H1 (cell line): Measurements from ENCODE around the gene POLN. TPM values are rescaled to one million over a fixed set of nuclear protein-coding genes. Genes with fewer than 3 reads are reported as not detected.

Experiments used
- BRCA1 ChIP-seq: IDR thresholded peaks from 2 replicates; pipeline ENCODE4 v1.6.1; 2012; ENCODE audit warnings: low read depth, low read length, improper control_type of control experiment
- CHD7 ChIP-seq: fragments of 300-600 bp; sonication (generic); IDR thresholded peaks from 2 replicates; pipeline ENCODE4 v1.7.1; 2012; ENCODE audit warnings: low read length, moderate library complexity, mild to moderate bottlenecking, inconsistent platforms; ENCODE audit not compliant: insufficient replicate concordance
- CTCF ChIP-seq, 3 experiments: IDR thresholded peaks; 1 replicate in 2 of 3; 2 replicates in 1 of 3; pipeline versions ENCODE4 v1.5.1 to v1.6.1; 2011; ENCODE audit warnings: low read length in 3 of 3, mild to moderate bottlenecking in 3 of 3, inconsistent platforms in 2 of 3, low read depth in 1 of 3, moderate library complexity in 1 of 3; ENCODE audit not compliant: insufficient read depth in 1 of 3; ENCODE audit errors: control extremely low read depth in 1 of 3
- KDM5A ChIP-seq: fragments of 200-600 bp; IDR thresholded peaks from 2 replicates; pipeline ENCODE4 v1.7.1; 2012; ENCODE audit warnings: mild to moderate bottlenecking, low read length, inconsistent platforms, mixed read lengths
- RNF2 ChIP-seq: fragments of 200-900, 300-1000 bp; sonication (generic); IDR thresholded peaks from 2 replicates; pipeline ENCODE4 v1.7.1; 2016; ENCODE audit warnings: borderline replicate concordance, low read depth, mild to moderate bottlenecking, antibody characterized with exemption, low read length; ENCODE audit not compliant: poor library complexity, severe bottlenecking; ENCODE audit errors: missing control alignments
- RXRA ChIP-seq: IDR thresholded peaks from 2 replicates; pipeline ENCODE4 v1.6.1; 2011; ENCODE audit warnings: low read depth, mild to moderate bottlenecking, low read length, moderate library complexity; ENCODE audit not compliant: insufficient read depth
- SP4 ChIP-seq: IDR thresholded peaks from 2 replicates; pipeline ENCODE4 v1.6.1; 2012; ENCODE audit warnings: low read length, inconsistent platforms
- TEAD4 ChIP-seq: IDR thresholded peaks from 2 replicates; pipeline ENCODE4 v1.6.1; 2012; ENCODE audit warnings: low read depth, low read length, inconsistent platforms, mixed read lengths
- polyA plus RNA-seq, 7 experiments: library from polyadenylated mRNA; depleted of rRNA in 3 of 7; stranded (reverse) in 5 of 7; unstranded in 2 of 7; fragments of >200 nt in 5 of 7; fragments of 200-250 nt in 2 of 7; gene quantifications; 1 replicate in 5 of 7; 2 replicates in 1 of 7; 4 replicates in 1 of 7; pipeline versions ENCODE4 v1.2.1 to v1.2.3, GENCODE V29; 2011 to 2013; ENCODE audit warnings: missing spikeins in 2 of 7, mixed read lengths in 2 of 7
- total RNA-seq: library from RNA; stranded (reverse); fragmentation: NEBNext Ultra II Directional; extraction: Animal tissue kit (Norgen Biotek cat#: 25700); gene quantifications from 2 replicates; pipeline ENCODE4 v1.2.1, GENCODE V29; 2021

The POLN gene
- total and polyA plus RNA-seq, 2 of the 8 experiments (the other 6 are each of a cell fraction or from before 2014, with no cell fraction given): 0.98 to 1.5 TPM

- TF ChIP-seq CTCF (IDR thresholded peaks at IDR 0.05; ENCODE audit: control extremely low read depth in 1 of 3, insufficient read depth in 1 of 3, low read depth in 1 of 3, low read length in 3 of 3): no peak
- TF ChIP-seq RNF2: no peak
- no peak for TF ChIP-seq KDM5A
- no peak for TF ChIP-seq RXRA
- TF ChIP-seq TEAD4: no peak
- no peak for TF ChIP-seq CHD7
- no peak for TF ChIP-seq BRCA1
- no peak for TF ChIP-seq SP4
Measured at GRCh38 chr4:2138846-2139500, 102.9 kb downstream of the POLN start (continued).
